Myocyte (in vitro differentiated cells): ENCODE results near the gene NT5C2. TPM values are rescaled to one million over a fixed set of nuclear protein-coding genes. Genes with fewer than 3 reads are reported as not detected.

Experiments used
- DNase-seq: peaks from one replicate; pipeline ENCODE4 v3.0.0-alpha.2; 2012; ENCODE audit warnings: low read depth
- total RNA-seq: library from RNA; depleted of rRNA; stranded (reverse); fragments of >200 nt; gene quantifications from 2 replicates; pipeline ENCODE4 v1.2.3, GENCODE V29; 2014

The NT5C2 gene
- total RNA-seq, 1 donor from 2014 or later, result 79.4 TPM

GRCh38 chr10:103125323-103126267, 67.5 kb downstream of the NT5C2 start:
- DNase-seq, result peak; percentile 61

- DNase-seq, result no peak
These were observed 68.5 kb downstream of the NT5C2 start for GRCh38 chr10:103124420-103125096.

DNA sequence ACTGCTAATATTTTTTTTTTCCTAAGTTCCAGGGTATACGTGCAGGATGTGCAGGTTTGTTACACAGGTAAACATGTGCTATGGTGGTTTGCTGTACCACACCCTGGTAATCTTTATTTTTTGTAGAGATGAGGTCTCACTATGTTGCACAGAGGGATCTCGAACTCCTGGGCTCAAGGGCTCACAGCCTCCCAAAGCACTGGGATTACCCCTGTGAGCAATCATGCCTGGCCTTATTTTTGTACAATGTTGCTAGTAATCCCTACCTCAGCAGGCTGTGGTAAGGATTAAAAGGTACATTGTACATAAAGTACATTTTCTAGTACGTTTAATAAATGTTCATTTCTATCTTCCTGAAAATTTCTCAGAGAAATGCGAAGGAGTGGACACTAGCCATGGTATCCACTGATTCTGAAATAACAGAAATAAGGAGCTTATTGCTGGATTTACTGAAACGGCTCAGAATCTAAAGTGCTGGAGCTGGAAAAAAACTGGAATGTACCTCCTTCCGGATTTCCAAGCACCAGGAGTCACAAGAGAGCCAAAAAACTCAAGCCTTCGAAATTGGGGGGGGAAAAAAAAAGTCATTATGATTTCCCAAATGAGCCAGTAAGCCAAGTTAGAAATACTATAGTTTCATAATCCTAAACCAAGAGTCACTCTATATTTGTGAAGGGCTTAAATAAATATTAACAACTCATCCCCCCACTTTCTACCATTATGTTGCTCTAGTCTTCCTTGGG, 69.6 kb downstream of the NT5C2 start:
- no peak for DNase-seq

DNA sequence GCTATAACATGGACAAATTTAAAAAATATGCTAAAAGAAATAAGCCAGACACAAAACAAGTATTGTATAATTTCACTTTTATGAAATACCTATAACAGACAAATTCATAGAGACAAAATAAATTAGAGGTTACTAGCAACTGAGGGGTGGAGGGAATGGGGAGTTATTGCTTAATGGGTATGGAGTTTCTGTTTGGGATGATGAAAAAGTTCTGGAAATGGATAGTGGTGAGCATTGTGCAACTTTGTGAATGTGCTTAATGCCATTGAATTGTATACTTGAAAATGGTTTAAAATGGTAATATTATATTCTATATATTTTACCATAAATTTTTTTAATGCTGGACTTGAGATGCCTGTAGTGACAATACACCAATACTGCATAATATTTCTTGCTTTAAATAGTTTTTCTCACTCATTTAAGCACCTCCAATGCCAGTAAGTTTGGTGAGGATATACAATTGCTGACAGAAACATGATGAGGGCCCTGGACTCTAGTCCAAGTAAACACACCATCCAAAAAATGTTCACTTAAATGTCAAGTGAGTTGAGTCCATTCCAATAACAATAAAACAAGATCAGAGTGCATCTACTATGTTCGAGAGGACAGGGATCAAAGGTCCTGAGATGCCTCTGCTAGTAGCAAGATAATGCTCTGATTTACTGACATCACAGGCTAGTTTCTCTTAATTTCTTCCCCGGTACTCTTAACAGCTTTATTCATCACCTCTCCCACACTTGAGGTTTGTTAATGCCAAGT, 71.9 kb downstream of the NT5C2 start:
- no peak for DNase-seq

DNA sequence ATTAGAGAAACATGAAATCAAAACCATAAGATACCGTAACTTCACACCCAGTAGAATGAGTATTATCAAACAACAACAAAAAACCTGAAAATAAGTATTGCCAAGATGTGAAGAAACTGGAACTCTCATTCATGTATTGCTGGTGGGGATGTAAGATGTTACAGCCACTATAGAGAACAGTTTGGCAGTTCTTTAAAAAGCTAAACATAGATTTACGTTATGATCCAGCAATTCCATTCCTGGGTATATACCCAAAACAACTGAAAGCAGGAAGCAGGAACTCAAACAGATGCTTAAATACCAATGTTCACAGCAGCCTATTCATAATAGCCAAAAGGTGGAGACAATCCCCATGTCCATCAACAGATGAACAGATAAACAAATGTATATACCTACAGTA, 72.5 kb downstream of the NT5C2 start:
- no peak for DNase-seq

GRCh38 chr10:103117247-103117646, 75.8 kb downstream of the NT5C2 start:
- DNase-seq, result no peak

DNA sequence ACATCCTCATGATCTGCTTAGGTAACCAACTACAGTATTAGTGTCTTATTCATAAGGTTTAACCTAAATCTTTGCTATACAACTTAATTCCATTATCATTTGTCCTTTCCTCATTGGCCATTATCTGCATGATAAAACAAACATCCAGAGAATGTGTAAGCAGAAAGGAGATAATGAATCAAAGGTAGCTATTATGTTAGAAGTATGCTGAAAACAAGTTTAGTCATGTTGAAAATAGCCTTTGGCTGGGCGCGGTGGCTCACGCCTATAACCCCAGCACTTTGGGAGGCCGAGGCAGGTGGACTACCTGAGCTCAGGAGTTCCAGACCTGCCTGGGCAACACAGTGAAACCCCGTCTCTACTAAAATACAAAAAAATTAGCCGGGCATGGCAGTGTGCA, 78.2 kb downstream of the NT5C2 start:
- DNase-seq, result no peak

- no peak for DNase-seq
These were observed 80.9 kb downstream of the NT5C2 start for GRCh38 chr10:103111918-103112877.

- DNase-seq, result peak; percentile 92
These were observed 81.8 kb downstream of the NT5C2 start for GRCh38 chr10:103111031-103111917.

DNA sequence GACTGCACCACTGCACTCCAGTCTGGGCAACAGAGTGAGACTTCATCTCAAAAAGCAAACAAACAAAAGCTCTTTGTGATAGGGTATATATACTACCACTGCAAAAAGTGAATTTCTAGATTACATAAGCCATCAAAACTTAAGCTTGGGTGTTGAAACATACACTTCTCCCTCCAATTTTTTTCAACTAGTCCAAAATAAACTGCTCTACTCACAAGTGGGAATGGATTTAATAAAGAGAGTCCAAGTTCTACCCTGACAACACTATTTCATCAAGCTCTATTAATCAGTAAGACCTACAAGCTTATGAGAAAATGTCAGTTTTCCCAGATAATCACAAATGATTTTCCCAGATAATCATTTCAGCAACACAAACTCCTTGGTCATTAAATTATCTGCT, 82.7 kb downstream of the NT5C2 start:
- no peak for DNase-seq

DNA sequence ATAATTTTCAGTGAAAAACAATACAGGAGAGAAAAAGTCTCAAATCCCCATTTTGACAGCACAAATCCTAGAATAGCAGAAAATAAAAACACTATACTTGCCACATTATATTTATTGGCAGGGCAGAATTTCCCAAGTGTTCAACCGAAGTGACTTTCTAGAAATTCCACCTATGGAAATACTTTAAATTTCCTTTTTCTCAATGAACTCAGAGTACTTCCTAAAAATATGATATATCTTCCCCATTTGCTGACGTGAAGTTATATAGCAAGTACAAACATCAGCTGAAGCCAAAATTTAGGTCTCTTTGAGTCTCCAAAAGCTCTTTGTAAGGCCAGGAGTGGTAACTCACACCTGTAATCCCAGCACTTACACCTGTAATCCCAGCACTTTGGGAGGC, 83.3 kb downstream of the NT5C2 start:
- no peak for DNase-seq

DNA sequence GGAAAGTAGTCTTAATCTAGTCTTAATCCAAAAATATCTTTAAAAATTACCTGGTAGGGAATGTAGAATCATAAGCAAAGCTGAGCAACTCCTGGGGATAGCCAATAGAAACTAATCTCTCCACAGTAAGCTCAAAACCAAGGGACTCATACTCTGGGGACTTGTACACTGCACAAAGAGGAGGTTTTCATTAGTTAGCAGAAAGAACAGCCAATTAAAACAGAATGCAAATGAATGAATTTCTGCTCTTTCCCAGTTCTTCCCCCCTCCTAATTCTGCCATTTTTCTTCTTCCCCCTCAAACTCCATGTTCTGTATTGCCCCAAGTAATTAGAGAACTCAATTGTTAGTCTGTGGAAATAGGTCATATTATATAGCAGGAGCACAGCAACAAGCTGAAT, 86.5 kb downstream of the NT5C2 start:
- DNase-seq, result no peak

DNA sequence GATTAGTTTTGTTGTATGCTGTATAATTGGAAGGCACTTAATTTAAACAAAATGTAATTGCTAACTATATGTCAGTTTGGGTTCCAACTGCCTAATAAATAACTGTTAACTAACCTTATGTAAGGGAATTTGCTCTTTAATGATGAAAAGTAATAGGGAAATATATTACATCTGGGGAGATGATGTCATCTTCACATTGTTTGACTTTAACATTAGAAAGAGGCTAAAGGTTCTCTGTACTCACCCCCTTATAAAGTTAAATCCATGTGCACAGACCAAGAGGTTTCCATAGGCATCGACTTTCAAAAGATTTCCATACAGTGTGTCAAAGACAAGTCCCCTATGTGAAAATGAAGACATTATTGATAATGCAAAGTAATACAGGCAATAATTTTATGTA, 87.6 kb downstream of the NT5C2 start:
- no peak for DNase-seq

DNA sequence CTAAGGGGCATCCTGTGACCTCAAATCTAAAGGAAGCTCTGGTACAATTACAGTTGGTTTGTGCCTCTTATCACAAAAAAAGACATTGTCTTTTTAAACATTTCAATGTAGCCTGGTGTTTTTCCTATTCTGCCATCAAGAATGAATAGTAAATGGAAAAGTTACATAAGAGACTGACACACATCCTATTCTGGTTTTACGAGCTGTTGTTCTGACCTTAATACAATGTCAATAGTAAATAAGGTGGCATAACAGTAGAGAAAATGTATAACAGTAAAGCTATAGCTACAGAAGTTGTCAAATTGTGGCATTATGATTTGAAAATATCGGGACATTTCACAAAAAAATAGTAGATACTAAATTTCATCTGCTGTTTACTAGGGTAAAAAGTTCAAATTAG, 88.4 kb downstream of the NT5C2 start:
- DNase-seq, result no peak

DNA sequence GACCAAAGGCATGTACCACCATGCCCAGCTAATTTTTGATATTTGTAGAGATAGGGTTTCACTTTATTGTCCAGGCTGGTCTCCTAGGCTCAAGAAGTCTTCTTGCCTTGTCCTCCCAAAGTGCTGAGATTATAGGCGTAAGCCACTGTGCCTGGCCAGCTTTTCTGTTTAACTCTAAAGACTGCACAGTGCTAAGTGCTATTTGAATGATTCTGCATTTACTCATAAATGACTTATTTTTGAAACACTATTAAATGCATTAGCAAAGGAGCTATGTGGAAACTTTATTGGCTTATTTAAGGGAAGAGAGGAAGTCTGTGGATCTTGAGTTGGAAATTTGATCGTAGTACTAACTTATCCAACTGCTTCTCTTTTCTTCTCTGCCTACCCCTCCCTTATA, 89.1 kb downstream of the NT5C2 start:
- DNase-seq, result no peak

- DNase-seq, result peak; percentile 91
These were observed 90.9 kb downstream of the NT5C2 start for GRCh38 chr10:103102195-103102594.

DNA sequence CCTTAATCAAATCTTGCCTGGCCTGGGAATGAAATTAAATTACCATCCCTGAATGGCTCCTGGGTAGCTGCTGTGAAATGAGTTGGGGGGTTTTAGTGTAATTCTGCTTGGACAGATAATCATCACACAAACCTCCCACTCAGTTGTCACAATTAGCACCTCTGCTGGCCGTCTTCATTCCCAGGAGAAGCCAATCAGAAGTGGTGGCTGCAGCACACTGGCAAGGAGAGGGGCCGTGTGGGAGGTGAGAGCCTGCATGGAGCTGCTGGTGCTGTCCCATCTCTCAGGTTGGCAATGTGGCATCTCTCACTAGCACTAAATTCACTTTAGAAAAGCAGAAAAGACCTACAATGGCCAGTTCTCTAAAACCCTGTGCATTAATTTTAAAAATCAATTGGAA, 92.5 kb downstream of the NT5C2 start:
- DNase-seq, result no peak

DNA sequence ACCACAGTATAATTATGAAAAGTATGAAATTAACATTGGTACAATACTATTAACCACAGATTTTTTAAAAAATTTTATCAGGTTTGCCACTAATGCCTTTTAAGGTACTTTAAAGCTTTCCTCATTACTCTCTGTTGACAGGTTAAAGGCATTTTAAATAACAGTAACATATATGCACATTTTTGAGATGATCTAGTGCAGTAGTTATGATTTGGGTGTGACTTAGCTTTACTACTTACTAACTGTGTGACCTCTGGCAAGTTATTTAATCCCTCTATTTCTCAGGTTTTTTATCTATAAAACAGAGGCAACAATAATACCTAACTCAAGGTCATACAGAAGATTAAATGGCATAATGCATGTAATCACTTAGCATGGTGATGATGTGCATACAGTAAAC, 94.8 kb downstream of the NT5C2 start:
- DNase-seq, result no peak

DNA sequence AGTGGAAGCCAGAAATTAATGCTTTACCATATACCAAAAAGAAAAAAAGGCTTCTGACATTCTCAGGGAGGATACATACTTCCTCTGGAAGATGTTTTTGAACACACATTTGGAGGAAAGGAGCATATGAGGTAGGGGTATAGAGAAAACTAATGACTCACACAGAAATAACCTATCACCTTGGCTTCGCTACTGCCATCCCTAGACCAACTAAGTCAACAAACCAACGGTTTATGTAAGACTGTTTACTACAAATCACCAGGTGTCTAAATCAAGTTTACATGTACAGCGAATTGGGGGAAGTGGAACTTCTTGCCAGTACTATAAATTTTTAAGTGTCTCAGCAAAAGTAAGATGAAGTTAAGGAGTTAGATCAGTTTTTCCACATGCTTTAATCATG, 96.9 kb downstream of the NT5C2 start:
- DNase-seq, result no peak
